Skeletal muscle cell (primary cell): Measurements from ENCODE around the gene CCDC57.
"Not testable (repeated sequence)": the region's sequence is repeated elsewhere in the genome, so short reads cannot be mapped to it uniquely, and the experiment has no call there.

Source experiments
- DNase-seq: peaks from one replicate; pipeline ENCODE4 v3.0.0-alpha.2; 2010; ENCODE audit warnings: low read depth
- H3K4me3 ChIP-seq: 2 replicates; pipeline ENCODE4 v1.5.1; 2011; ENCODE audit warnings: low read depth, mild to moderate bottlenecking, control low read depth, low read length, moderate library complexity

CCDC57 gene

GRCh38 chr17:82184761-82185160 is 27.9 kb downstream of the CCDC57 start:
- DNase-seq: no peak
- no peak overlapping the region for H3K4me3 ChIP-seq

DNA sequence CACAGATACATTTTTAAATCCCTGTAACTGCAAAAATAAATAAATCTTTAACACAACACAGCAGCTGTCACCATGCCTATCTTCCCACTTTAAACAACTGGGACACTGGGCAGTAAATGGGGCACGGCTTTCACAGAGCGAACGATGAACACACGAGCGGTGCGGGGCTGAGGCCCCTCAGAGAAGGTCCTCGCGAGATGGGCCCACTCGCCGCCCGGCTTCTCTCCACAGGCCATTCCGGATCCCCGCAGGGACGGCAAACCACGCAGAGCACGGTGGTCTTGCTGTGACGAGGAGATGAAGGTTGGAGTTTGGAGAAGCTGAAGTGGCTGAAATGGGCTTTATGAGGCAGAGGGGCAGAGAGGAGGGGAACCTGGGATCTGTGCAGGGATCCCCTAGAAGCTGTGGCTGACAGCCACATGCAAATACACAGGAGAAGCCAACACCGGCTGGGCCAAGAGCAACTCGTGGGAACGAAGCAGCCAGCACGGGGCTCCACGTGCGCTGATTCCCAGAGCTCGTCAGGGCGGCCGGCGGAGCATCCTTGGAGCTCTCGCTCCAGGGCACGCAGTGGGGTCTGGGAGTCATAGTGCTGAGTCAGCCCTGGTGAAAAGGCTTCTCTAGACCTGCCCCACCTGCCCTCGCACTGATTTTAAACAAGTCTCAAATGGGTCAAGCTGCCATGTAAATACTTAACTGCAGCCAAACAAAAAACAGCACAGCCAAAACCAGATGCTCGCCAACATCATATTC is 31.7 kb downstream of the CCDC57 start:
- no peak overlapping the region for H3K4me3 ChIP-seq
- DNase-seq: no peak

DNA sequence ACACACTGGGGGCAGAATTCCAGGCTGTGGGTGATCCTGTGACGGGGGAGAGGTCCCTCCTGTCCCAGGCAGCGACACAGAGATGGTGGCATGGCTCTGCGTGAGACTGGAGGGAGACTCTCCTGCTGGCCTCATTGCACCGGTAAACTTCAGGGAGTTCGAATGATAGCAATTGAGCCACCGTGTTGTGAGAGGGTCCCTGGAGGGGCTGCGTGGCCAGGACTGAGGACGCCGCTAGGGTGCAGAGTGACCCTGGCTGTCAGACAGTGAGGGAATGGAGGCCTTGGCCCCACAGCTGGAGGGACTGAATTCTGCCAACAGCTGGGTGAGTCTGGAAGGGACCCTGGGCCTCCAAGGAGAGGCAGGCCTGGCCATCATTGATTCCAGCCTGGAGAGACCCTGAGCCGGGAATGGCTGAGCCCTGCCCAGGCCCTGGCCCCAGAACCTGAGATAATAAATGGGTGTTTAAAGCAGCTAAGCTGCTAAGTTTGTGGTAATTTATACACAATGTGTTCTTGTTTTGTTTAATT is 32.6 kb downstream of the CCDC57 start:
- no peak for DNase-seq
- no peak overlapping the region for H3K4me3 ChIP-seq

GRCh38 chr17:82179412-82179811 is 33.2 kb downstream of the CCDC57 start:
- DNase-seq: no peak
- H3K4me3 ChIP-seq: no peak overlapping the region

DNA sequence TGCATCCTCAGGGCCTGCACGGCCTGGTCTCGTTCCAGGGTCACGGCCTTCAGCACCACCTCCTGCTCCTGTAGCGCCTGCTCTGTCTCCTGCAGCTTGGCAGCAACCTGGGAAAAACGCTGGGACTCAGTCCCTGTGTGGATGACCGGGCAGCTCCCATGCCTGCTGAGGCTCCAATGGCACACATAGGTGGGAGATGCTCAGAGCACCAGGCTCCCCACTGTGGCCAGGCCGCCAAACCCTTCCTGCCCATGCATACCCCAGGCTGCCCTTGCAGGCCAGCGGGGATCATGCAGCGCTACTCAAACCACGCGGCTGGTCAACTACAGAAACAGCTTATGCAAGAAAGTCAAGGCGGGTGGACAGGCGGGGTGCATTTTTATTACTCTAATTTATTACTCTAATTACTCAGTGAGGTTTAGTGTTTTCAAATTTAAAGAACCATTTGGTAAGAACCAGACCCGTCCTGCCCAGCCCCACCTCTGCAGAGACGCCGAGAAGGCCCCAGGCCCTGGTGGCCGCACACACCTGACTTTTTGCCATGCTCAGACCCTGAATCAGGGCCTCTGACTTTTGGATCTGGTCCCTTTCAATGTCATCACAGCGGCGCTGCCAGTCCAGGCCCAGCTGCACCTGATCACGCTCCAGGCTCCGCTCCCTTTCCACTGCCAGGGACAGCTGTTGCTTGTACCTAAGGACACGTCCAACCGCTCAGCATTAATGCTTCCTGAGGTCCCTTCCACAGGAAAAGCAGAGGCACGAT is 34.0 kb downstream of the CCDC57 start:
- no peak overlapping the region for H3K4me3 ChIP-seq
- DNase-seq: no peak

DNA sequence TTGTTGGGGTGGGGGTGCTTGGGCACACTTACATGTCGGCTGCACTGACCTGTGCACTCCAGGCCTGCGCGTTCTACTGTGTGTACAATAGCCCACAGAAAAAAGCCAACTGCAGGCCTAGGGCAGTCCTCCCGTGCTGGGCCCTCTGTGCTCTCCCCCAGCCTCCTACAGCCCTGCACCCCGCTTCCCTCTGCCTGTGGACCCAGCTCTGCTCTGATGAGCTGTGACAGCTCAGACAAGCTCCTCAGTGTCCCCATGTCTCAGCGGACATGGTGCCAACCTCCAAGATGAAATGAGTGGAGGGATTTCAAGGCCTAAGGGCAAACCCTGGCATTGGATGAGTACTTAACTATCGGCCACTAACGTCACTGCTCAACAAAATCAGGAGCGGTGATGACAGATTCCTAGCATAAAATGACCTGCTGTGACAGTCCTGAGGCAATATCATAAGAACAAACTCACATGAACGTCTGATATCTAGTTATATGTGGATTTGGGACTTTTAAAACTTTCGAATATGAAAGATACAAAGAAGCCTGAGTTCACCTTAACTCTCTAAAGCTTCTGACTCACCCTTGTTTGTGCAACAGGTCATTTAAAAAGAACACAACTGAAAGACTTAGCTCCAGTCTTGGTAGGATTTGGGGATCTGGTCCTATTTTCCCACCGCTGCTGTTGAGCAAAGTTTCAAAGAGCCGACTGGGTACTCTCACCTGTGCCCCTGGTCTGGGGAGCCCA is 34.7 kb downstream of the CCDC57 start:
- DNase-seq: no peak
- no peak overlapping the region for H3K4me3 ChIP-seq

- no peak overlapping the region for H3K4me3 ChIP-seq
- no peak for DNase-seq
Observed at GRCh38 chr17:82177276-82177675, 35.4 kb downstream of the CCDC57 start.

GRCh38 chr17:82175951-82176350 is 36.7 kb downstream of the CCDC57 start:
- no peak overlapping the region for H3K4me3 ChIP-seq
- no peak for DNase-seq

- H3K4me3 ChIP-seq: no peak overlapping the region
- DNase-seq: no peak
Observed at GRCh38 chr17:82175201-82175600, 37.4 kb downstream of the CCDC57 start.

DNA sequence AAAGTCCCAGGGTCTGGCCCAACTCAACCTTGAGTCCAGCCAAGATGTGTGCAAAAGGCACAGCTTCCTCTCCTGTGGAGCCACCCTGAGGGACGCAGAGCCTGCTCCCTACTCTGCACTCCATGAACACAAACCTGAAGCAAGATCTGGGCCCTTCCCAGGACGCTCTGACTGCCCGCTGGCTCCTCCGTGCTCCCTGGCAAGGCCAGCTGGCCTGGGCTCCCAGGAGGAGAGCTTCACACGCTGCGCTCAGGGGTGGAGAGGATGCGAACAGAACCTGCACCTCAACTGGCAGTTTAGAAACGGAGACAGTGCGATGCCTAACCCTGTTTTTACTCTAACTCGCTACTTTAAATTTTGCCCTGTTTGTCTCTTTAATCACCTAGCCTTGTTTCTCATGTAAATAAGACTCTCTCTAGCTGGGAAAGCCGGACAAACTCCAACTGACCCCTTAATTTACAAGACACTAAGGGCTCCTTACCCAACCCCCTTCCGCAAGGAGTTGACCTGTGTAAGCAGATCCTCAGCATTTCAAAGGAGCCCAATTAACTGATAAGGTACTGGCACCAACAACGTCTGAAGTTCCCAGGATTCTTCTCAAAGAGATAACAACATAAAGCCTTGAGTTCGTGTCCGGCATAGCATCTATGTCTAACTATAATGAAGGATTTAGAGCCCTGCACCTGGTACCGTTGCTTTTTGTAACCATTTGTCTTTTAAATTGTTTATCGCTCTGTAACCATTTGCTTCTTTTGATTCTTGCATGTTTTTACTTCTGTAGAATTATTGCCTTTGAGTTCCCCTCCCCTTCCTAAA is 38.4 kb downstream of the CCDC57 start:
- not testable (repeated sequence) for DNase-seq, H3K4me3 ChIP-seq

DNA sequence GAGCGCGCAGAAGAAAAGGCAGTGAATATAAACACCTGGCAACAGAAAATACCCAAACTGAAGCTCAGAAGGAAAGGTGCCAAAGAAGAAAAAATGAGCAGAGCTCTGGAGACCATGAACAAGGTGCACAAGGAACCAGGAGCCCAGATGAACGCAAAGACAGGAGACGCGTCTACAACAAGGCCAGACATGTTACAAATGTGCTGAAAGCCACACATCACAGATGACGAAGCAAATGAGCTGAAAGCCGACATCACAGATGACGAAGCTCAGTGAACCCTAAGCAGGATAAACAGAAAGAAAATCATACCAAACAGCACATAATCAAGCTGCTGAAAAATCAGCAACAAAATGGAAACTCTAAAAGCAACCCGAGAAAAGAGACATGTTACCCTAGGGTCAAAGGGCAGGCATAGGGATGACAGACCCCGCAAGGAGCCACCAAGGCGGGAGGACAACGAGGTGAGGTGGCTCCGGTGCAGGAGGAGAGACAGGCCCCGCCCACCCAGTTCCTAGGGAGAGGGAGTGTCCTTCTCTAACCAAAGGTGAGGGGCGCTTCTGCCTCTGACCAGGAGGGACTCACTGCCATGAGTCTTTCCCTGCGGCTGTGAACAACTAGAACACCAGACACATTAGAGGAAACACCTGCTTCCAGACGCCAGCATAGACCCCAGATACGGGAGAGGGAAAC is 39.1 kb downstream of the CCDC57 start:
- DNase-seq: no peak
- no peak overlapping the region for H3K4me3 ChIP-seq

GRCh38 chr17:82172486-82173160 is 40.0 kb downstream of the CCDC57 start:
- DNase-seq: no peak
- no peak overlapping the region for H3K4me3 ChIP-seq

- no peak for DNase-seq
- H3K4me3 ChIP-seq: no peak overlapping the region
Observed at GRCh38 chr17:82171750-82172375, 40.8 kb downstream of the CCDC57 start.

DNA sequence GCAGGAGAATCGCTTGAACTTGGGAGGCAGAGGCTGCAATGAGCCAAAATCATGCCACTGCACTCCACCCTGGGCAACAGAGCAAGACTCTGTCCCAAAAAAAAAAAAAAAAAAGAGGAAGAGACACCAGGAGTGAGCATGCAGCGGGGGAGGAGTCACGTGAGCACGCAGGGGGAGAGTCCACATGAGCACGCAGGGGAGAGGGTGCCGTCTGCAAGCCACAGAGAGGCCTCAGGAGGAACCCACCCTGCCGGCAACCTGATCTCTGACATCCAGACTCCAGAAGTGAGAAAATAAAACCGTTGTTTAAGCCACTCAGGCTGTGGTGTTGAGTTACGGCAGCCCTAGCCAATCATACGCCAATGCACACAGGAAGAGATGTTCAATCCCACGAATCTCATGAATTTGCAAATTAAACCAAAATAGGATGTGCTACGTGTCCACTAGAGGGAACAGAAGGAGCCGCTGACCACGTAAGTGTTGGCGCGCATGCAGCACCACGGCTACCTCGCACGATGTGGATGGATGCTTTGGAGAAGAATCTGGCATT is 42.2 kb downstream of the CCDC57 start:
- H3K4me3 ChIP-seq: no peak overlapping the region
- DNase-seq: no peak

GRCh38 chr17:82168568-82168967 is 44.1 kb downstream of the CCDC57 start:
- no peak overlapping the region for H3K4me3 ChIP-seq
- no peak for DNase-seq

GRCh38 chr17:82167028-82167427 is 45.6 kb downstream of the CCDC57 start:
- no peak for DNase-seq

DNA sequence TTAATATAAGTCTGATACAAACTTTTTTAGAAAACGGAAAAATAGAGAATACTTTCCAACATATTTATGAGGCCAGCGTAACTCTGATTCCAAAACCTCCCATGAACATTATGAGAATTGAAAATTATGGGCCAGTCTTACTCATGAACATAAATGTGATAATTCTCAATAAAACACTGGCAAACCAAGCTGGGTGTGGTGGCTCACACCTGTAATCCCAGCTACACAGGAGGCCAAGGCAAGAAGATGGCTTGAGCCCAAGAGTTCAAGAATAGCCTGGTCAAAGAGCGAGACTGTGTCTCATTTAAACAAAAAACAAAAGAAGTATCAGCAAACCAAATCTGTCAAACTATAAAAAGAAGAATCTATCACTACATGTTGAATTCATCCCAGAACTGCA is 47.8 kb downstream of the CCDC57 start:
- H3K4me3 ChIP-seq: no peak overlapping the region
- no peak for DNase-seq

More at GRCh38 chr17:82167028-82167427, 45.6 kb downstream of the CCDC57 start:
- H3K4me3 ChIP-seq: no peak overlapping the region
